Muscle of arm (tissue), 12 donors: Measurements from ENCODE around the gene PPP1R11. TPM values are rescaled to one million over a fixed set of nuclear protein-coding genes. Genes with fewer than 3 reads are reported as not detected.

Experiments
- polyA plus RNA-seq, 12 donors: library from polyadenylated mRNA; unstranded; fragments of 120-200 nt; gene quantifications; one replicate each; pipeline ENCODE4 v1.2.1, GENCODE V29; 2013; ENCODE audit not compliant: insufficient read length in 12 of 12

The PPP1R11 gene
- polyA plus RNA-seq, 12 donors, result 30.6 to 69.3 (median 37.6) TPM; not detected in 1

Other genes starting within 250 kb of the PPP1R11 start
- 10 to 100 TPM in 1 of 12 donors, 1 to 10 TPM in 8, under 1 TPM in 1, not detected in 2; 0.63 to 10.2 (median 5.4) TPM for gene HLA-G, start 239.4 kb upstream of the PPP1R11 start, polyA plus RNA-seq
- gene HLA-A, start 124.7 kb upstream of the PPP1R11 start, polyA plus RNA-seq, result 100 to 1,000 TPM in 6 of 12 donors, 10 to 100 TPM in 5, not detected in 1; 45.1 to 155 (median 101) TPM
- gene POLR1H, start 5.9 kb upstream of the PPP1R11 start, polyA plus RNA-seq, result 10 to 100 TPM in 11 of 12 donors, not detected in 1; 17.4 to 30.2 (median 21.6) TPM
- 1 to 10 TPM in 3 of 12 donors, under 1 TPM in 7, not detected in 2; 0.29 to 5.0 (median 0.63) TPM for gene RNF39, start 8.6 kb downstream of the PPP1R11 start, polyA plus RNA-seq
- gene TRIM31, start 45.9 kb downstream of the PPP1R11 start, polyA plus RNA-seq, result under 1 TPM in 2 of 12 donors, not detected in 10; 0.23 to 0.48 TPM
- under 1 TPM in 1 of 12 donors, not detected in 11; 0.13 TPM for gene TRIM40, start 68.9 kb downstream of the PPP1R11 start, polyA plus RNA-seq
- 1 to 10 TPM in 1 of 12 donors, under 1 TPM in 9, not detected in 2; 0.15 to 1.9 (median 0.45) TPM for gene TRIM10, start 94.0 kb downstream of the PPP1R11 start, polyA plus RNA-seq
- not detected for gene TRIM15, start 96.3 kb downstream of the PPP1R11 start, polyA plus RNA-seq
- gene TRIM26, start 146.2 kb downstream of the PPP1R11 start, polyA plus RNA-seq, result 10 to 100 TPM in 11 of 12 donors, not detected in 1; 12.6 to 33.8 (median 15.0) TPM